Nucleus accumbens (tissue), 56 donors: Measurements from ENCODE around the gene KCNIP2.

Experiments used
- DNase-seq, 56 donors: peaks; one replicate each; lab custom pipeline; 2025; lab: John Stamatoyannopoulos, UW

The KCNIP2 gene

GRCh38 chr10:101856626-101857025, 13.0 kb upstream of the KCNIP2 start:
- no peak for DNase-seq

- DNase-seq, result peak in 3 of 56 donors; percentile 8 to 31 (median 26)
Measured at GRCh38 chr10:101851411-101852116, 8.0 kb upstream of the KCNIP2 start.

- DNase-seq, result no peak
Measured at GRCh38 chr10:101850749-101851148, 7.1 kb upstream of the KCNIP2 start.

GRCh38 chr10:101848894-101849351, 5.3 kb upstream of the KCNIP2 start:
- no peak for DNase-seq

- no peak for DNase-seq
Measured at GRCh38 chr10:101848408-101848807, 4.8 kb upstream of the KCNIP2 start.

GRCh38 chr10:101845893-101846292, 2.3 kb upstream of the KCNIP2 start:
- DNase-seq, result no peak

GRCh38 chr10:101841826-101842225, 1.8 kb downstream of the KCNIP2 start:
- DNase-seq, result no peak

- peak in 53 of 56 donors; percentile 29 to 90 (median 73) for DNase-seq
Measured at GRCh38 chr10:101840741-101841453, 2.7 kb downstream of the KCNIP2 start.

GRCh38 chr10:101840102-101840684, 3.4 kb downstream of the KCNIP2 start:
- DNase-seq, result peak in 37 of 56 donors; percentile 26 to 75 (median 58)

- DNase-seq, result peak in 36 of 56 donors; percentile 15 to 70 (median 48)
Measured at GRCh38 chr10:101839416-101840063, 4.1 kb downstream of the KCNIP2 start.

GRCh38 chr10:101839002-101839401, 4.6 kb downstream of the KCNIP2 start:
- no peak for DNase-seq

- DNase-seq, result no peak
Measured at GRCh38 chr10:101838416-101838970, 5.1 kb downstream of the KCNIP2 start.

GRCh38 chr10:101837748-101838147, 5.9 kb downstream of the KCNIP2 start:
- DNase-seq, result no peak

- no peak for DNase-seq
Measured at GRCh38 chr10:101835362-101835761, 8.2 kb downstream of the KCNIP2 start.

- DNase-seq, result no peak
Measured at GRCh38 chr10:101834341-101834740, 9.3 kb downstream of the KCNIP2 start.

- DNase-seq, result no peak
Measured at GRCh38 chr10:101833466-101833865, 10.1 kb downstream of the KCNIP2 start.

- no peak for DNase-seq
Measured at GRCh38 chr10:101832325-101832771, 11.3 kb downstream of the KCNIP2 start.

- no peak for DNase-seq
Measured at GRCh38 chr10:101831169-101831811, 12.3 kb downstream of the KCNIP2 start.

- peak in 48 of 56 donors; percentile 23 to 94 (median 62) for DNase-seq
Measured at GRCh38 chr10:101830322-101831168, 13.1 kb downstream of the KCNIP2 start.
